ENCODE measurements around the gene POMP. TPM values are rescaled to one million over a fixed set of nuclear protein-coding genes. Genes with fewer than 3 reads are reported as not detected.

Gene POMP
- total and polyA plus RNA-seq, 4 donors = 32.2 to 132 (median 41.1) TPM

- no peak overlapping the region for H3K4me3 ChIP-seq (ENCODE audit: low read depth in 1 of 3, low read length in 3 of 3)
- TF ChIP-seq GABPA (IDR thresholded peaks at IDR 0.05 in 1 of 2, conservative IDR thresholded peaks at IDR 0.05 in 1 of 2) (no peak), FOXA1 (IDR thresholded peaks at IDR 0.05) (no peak), HNF4G (IDR thresholded peaks at IDR 0.05) (no peak), HNF4A (conservative IDR thresholded peaks at IDR 0.05) (no peak), NR2F2 (IDR thresholded peaks at IDR 0.05) (no peak)
- H3K9me3 ChIP-seq (ENCODE audit: control insufficient read depth in 4 of 4, low read length in 3 of 4) = no peaks in the 10 kb centered on the region
- 81% methylated on average over 6 of the region's 6 CpGs for WGBS
- no peaks in the 10 kb centered on the region for H3K36me3 ChIP-seq (ENCODE audit: control insufficient read depth in 4 of 4, insufficient read depth in 3 of 4, low read depth in 1 of 4, low read length in 3 of 4)
- no peak for DNase-seq (ENCODE audit: low spot score)
- no peak overlapping the region for H3K27ac ChIP-seq (ENCODE audit: low read depth in 1 of 2, low read length in 2 of 2)
- no peak overlapping the region for H3K9ac ChIP-seq (ENCODE audit: low read depth in 1 of 2, low read length in 2 of 2)
- H3K27me3 ChIP-seq (ENCODE audit: control insufficient read depth in 4 of 4, insufficient read depth in 4 of 4, low read length in 3 of 4) = peaks cover 0 to 3% (median 0%) of the 10 kb centered on the region in 4 donors
- H3K4me1 ChIP-seq (ENCODE audit: control insufficient read depth in 4 of 4, insufficient read depth in 4 of 4, low read length in 3 of 4) = no peaks in the 10 kb centered on the region
Measured at GRCh38 chr13:28610996-28611395, 47.9 kb upstream of the POMP start.

GRCh38 chr13:28611654-28612131 lies 47.2 kb upstream of the POMP start:
- Histone ChIP-seq H3K36me3 (ENCODE audit: control insufficient read depth in 4 of 4, insufficient read depth in 3 of 4, low read depth in 1 of 4, low read length in 3 of 4) (no peaks in the 10 kb centered on the region), H3K27me3 (ENCODE audit: control insufficient read depth in 4 of 4, insufficient read depth in 4 of 4, low read length in 3 of 4) (peaks cover 0 to 3% (median 0%) of the 10 kb centered on the region in 4 donors), H3K4me1 (ENCODE audit: control insufficient read depth in 4 of 4, insufficient read depth in 4 of 4, low read length in 3 of 4) (no peaks in the 10 kb centered on the region), H3K9ac (ENCODE audit: low read depth in 1 of 2, low read length in 2 of 2) (no peak overlapping the region), H3K9me3 (ENCODE audit: control insufficient read depth in 4 of 4, low read length in 3 of 4) (no peaks in the 10 kb centered on the region), H3K27ac (ENCODE audit: low read depth in 1 of 2, low read length in 2 of 2) (no peak overlapping the region), H3K4me3 (ENCODE audit: low read depth in 1 of 3, low read length in 3 of 3) (no peak overlapping the region)
- TF ChIP-seq HNF4A (conservative IDR thresholded peaks at IDR 0.05) (no peak), EGR1 (IDR thresholded peaks at IDR 0.05; ENCODE audit: low read depth in 2 of 2) (no peak), JUND (IDR thresholded peaks at IDR 0.05) (no peak), MAX (IDR thresholded peaks at IDR 0.05) (no peak), YY1 (IDR thresholded peaks at IDR 0.05) (no peak), ATF3 (IDR thresholded peaks at IDR 0.05) (no peak), ZBTB33 (IDR thresholded peaks at IDR 0.05) (no peak)
- WGBS = 53% methylated on average over 7 of the region's 7 CpGs
- DNase-seq (ENCODE audit: low spot score) = no peak

- no peak for DNase-seq (ENCODE audit: low spot score)
- no peaks in the 10 kb centered on the region for H3K9me3 ChIP-seq (ENCODE audit: control insufficient read depth in 4 of 4, low read length in 3 of 4)
- H3K4me3 ChIP-seq (ENCODE audit: low read depth in 1 of 3, low read length in 3 of 3) = no peak overlapping the region
- 36% methylated on average over 4 of the region's 4 CpGs for WGBS
- H3K27ac ChIP-seq (ENCODE audit: low read depth in 1 of 2, low read length in 2 of 2) = no peak overlapping the region
- H3K9ac ChIP-seq (ENCODE audit: low read depth in 1 of 2, low read length in 2 of 2) = no peak overlapping the region
- no peaks in the 10 kb centered on the region for H3K36me3 ChIP-seq (ENCODE audit: control insufficient read depth in 4 of 4, insufficient read depth in 3 of 4, low read depth in 1 of 4, low read length in 3 of 4)
- peaks cover 0 to 3% (median 0%) of the 10 kb centered on the region in 4 donors for H3K27me3 ChIP-seq (ENCODE audit: control insufficient read depth in 4 of 4, insufficient read depth in 4 of 4, low read length in 3 of 4)
- H3K4me1 ChIP-seq (ENCODE audit: control insufficient read depth in 4 of 4, insufficient read depth in 4 of 4, low read length in 3 of 4) = no peaks in the 10 kb centered on the region
- TF ChIP-seq RXRA (IDR thresholded peaks at IDR 0.05) = no peak
- TF ChIP-seq NR2F2 (IDR thresholded peaks at IDR 0.05) = no peak
- TF ChIP-seq REST (IDR thresholded peaks at IDR 0.05) = no peak
- no peak for TF ChIP-seq JUND (IDR thresholded peaks at IDR 0.05)
- no peak for TF ChIP-seq FOXA2 (IDR thresholded peaks at IDR 0.05)
- no peak for TF ChIP-seq YY1 (IDR thresholded peaks at IDR 0.05)
- TF ChIP-seq EGR1 (IDR thresholded peaks at IDR 0.05; ENCODE audit: low read depth in 2 of 2) = no peak
- no peak for TF ChIP-seq HNF4A (conservative IDR thresholded peaks at IDR 0.05)
- TF ChIP-seq SP1 (IDR thresholded peaks at IDR 0.05) = no peak
- no peak for TF ChIP-seq ZBTB33 (IDR thresholded peaks at IDR 0.05)
- no peak for TF ChIP-seq CTCF (IDR thresholded peaks at IDR 0.05; ENCODE audit: low read depth, low read length, missing input control)
- TF ChIP-seq ATF3 (IDR thresholded peaks at IDR 0.05) = no peak
- TF ChIP-seq GABPA (IDR thresholded peaks at IDR 0.05 in 1 of 2, conservative IDR thresholded peaks at IDR 0.05 in 1 of 2) = no peak
- no peak for TF ChIP-seq FOXA1 (IDR thresholded peaks at IDR 0.05)
- TF ChIP-seq MAX (IDR thresholded peaks at IDR 0.05) = no peak
- TF ChIP-seq HNF4G (IDR thresholded peaks at IDR 0.05) = no peak
Measured at GRCh38 chr13:28613562-28613961, 45.4 kb upstream of the POMP start.
